ENCODE data around the gene SPINT1. TPM values are rescaled to one million over a fixed set of nuclear protein-coding genes. Genes with fewer than 3 reads are reported as not detected.
A peak's percentile ranks its signal among the peaks of the same experiment; 100 is the strongest.

The SPINT1 gene
- total and polyA plus RNA-seq, 2 of the 13 experiments (the other 11 are each of a cell fraction or from before 2014, with no cell fraction given) = 0.49 to 2.5 TPM

DNA sequence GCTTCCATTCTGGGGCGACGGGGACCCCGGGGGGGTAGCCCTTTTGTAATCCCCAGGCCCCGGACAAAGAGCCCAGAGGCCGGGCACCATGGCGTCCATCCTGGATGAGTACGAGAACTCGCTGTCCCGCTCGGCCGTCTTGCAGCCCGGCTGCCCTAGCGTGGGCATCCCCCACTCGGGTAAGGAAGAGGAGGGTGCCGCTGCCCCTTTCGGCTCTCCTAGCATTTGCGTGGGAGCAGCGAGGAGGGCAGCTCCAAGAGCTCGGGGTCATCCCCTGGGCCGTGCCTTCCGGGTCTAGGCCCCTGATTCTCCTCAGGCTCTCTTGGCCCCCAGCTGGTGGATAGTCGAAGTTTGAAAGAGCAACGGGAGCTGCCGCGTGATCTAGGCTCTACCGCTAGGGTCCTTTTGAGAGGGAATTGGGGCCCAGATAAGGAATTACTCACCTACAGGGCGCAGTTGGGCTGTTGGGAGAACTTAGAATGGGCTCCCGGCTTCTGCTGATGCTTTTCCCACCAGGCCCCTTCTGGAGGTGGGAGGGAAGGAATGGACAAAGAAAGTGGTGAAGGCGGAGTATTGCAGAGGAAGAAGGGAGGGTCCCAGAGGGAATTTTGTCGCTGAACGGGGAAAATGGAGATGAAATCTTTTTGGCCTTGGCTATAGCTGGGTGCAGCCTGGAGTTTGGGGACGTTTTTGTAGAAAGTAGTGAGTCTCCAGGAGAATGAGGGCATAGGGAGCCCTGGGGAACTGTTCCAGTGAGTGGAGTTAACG lies 51.0 kb downstream of the SPINT1 start (continued):
- no peak for TF ChIP-seq NPAS2 (CRISPR knock-in tag; IDR thresholded peaks at IDR 0.05; ENCODE audit: borderline replicate concordance)
- 0 out of 2 replicates have a peak, but pooled peaks have one; percentile 8 for TF ChIP-seq RXRB (CRISPR knock-in tag; IDR thresholded peaks at IDR 0.05; ENCODE audit: borderline replicate concordance)
- no peak for TF ChIP-seq ZNF3 (CRISPR knock-in tag; IDR thresholded peaks at IDR 0.05)
- no peak for TF ChIP-seq ZNF768 (CRISPR knock-in tag; IDR thresholded peaks at IDR 0.05)
- no peak for TF ChIP-seq ATF1 (CRISPR knock-in tag; IDR thresholded peaks at IDR 0.05)
- TF ChIP-seq ZBTB39 (CRISPR knock-in tag; IDR thresholded peaks at IDR 0.05) = no peak
- TF ChIP-seq, protein P1, sequence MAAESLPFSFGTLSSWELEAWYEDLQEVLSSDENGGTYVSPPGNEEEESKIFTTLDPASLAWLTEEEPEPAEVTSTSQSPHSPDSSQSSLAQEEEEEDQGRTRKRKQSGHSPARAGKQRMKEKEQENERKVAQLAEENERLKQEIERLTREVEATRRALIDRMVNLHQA (CRISPR knock-in tag; IDR thresholded peaks at IDR 0.05) = no peak
- TF ChIP-seq, protein P2, sequence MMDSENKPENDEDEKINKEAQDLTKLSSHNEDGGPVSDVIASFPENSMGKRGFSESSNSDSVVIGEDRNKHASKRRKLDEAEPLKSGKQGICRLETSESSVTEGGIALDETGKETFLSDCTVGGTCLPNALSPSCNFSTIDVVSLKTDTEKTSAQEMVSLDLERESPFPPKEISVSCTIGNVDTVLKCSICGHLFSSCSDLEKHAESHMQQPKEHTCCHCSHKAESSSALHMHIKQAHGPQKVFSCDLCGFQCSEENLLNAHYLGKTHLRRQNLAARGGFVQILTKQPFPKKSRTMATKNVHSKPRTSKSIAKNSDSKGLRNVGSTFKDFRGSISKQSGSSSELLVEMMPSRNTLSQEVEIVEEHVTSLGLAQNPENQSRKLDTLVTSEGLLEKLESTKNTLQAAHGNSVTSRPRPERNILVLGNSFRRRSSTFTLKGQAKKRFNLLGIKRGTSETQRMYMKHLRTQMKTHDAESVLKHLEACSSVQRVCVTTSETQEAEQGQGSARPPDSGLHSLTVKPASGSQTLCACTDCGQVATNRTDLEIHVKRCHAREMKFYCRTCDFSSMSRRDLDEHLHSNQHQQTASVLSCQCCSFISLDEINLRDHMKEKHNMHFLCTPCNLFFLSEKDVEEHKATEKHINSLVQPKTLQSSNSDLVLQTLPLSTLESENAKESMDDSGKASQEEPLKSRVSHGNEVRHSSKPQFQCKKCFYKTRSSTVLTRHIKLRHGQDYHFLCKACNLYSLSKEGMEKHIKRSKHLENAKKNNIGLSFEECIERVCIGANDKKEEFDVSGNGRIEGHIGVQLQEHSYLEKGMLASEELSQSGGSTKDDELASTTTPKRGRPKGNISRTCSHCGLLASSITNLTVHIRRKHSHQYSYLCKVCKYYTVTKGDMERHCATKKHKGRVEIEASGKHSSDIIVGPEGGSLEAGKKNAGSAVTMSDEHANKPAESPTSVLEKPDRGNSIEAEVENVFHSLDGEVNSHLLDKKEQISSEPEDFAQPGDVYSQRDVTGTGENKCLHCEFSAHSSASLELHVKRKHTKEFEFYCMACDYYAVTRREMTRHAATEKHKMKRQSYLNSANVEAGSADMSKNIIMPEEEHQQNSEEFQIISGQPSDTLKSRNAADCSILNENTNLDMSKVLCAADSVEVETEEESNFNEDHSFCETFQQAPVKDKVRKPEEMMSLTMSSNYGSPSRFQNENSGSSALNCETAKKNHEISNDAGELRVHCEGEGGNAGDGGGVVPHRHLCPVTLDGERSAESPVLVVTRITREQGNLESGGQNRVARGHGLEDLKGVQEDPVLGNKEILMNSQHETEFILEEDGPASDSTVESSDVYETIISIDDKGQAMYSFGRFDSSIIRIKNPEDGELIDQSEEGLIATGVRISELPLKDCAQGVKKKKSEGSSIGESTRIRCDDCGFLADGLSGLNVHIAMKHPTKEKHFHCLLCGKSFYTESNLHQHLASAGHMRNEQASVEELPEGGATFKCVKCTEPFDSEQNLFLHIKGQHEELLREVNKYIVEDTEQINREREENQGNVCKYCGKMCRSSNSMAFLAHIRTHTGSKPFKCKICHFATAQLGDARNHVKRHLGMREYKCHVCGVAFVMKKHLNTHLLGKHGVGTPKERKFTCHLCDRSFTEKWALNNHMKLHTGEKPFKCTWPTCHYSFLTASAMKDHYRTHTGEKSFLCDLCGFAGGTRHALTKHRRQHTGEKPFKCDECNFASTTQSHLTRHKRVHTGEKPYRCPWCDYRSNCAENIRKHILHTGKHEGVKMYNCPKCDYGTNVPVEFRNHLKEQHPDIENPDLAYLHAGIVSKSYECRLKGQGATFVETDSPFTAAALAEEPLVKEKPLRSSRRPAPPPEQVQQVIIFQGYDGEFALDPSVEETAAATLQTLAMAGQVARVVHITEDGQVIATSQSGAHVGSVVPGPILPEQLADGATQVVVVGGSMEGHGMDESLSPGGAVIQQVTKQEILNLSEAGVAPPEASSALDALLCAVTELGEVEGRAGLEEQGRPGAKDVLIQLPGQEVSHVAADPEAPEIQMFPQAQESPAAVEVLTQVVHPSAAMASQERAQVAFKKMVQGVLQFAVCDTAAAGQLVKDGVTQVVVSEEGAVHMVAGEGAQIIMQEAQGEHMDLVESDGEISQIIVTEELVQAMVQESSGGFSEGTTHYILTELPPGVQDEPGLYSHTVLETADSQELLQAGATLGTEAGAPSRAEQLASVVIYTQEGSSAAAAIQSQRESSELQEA (CRISPR knock-in tag; IDR thresholded peaks at IDR 0.05; ENCODE audit: not compliant biosample characterization) = no peak
- no peak for TF ChIP-seq TEF (CRISPR knock-in tag; IDR thresholded peaks at IDR 0.05)
- TF ChIP-seq NCOA1 (CRISPR knock-in tag; IDR thresholded peaks at IDR 0.05) = 0 out of 2 replicates have a peak, but pooled peaks have one; percentile 9
- TF ChIP-seq TFDP2 (CRISPR knock-in tag; IDR thresholded peaks at IDR 0.05) = no peak
- no peak for TF ChIP-seq ZNF512B (CRISPR knock-in tag; IDR thresholded peaks at IDR 0.05; ENCODE audit: borderline replicate concordance)
- no peak for TF ChIP-seq KAT2B (IDR thresholded peaks at IDR 0.05; ENCODE audit: borderline replicate concordance, low read depth, low read length)
